GM10266 (cell line): Measurements from ENCODE around the gene ITPR1.

Experiments used
- DNase-seq: peaks from one replicate; pipeline ENCODE4 v3.0.0; 2012; ENCODE audit errors: extremely low spot score
- CTCF ChIP-seq: IDR thresholded peaks from 2 replicates; pipeline ENCODE4 v1.5.1; 2012; ENCODE audit warnings: mild to moderate bottlenecking, low read depth; ENCODE audit not compliant: control insufficient read depth, insufficient read depth; ENCODE audit errors: missing control alignments

ITPR1 gene

GRCh38 chr3:4517643-4518311 is 24.6 kb downstream of the ITPR1 start:
- no peak for TF ChIP-seq CTCF
- DNase-seq: no peak

GRCh38 chr3:4520033-4520816 is 27.1 kb downstream of the ITPR1 start:
- DNase-seq: no peak
- no peak for TF ChIP-seq CTCF

DNA sequence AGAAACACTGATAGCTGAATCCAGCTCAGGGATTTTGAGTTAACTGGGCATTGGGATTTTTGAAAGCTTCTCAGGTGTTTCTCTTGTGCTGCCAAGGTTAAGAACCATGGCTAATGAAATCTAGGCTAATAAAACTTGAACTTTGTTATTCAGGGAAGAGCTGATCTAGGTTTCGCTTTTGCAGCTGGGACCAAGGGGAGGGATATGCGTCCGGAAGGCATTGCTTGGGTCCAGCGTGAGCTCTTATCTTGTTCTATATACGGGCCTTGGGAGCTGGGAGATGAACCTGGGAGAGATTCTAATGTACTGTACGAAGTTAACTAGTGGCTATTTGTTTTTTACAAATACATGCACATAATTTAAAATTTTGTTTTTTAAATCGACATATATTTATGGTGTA is 29.8 kb downstream of the ITPR1 start:
- no peak for DNase-seq
- TF ChIP-seq CTCF: no peak

DNA sequence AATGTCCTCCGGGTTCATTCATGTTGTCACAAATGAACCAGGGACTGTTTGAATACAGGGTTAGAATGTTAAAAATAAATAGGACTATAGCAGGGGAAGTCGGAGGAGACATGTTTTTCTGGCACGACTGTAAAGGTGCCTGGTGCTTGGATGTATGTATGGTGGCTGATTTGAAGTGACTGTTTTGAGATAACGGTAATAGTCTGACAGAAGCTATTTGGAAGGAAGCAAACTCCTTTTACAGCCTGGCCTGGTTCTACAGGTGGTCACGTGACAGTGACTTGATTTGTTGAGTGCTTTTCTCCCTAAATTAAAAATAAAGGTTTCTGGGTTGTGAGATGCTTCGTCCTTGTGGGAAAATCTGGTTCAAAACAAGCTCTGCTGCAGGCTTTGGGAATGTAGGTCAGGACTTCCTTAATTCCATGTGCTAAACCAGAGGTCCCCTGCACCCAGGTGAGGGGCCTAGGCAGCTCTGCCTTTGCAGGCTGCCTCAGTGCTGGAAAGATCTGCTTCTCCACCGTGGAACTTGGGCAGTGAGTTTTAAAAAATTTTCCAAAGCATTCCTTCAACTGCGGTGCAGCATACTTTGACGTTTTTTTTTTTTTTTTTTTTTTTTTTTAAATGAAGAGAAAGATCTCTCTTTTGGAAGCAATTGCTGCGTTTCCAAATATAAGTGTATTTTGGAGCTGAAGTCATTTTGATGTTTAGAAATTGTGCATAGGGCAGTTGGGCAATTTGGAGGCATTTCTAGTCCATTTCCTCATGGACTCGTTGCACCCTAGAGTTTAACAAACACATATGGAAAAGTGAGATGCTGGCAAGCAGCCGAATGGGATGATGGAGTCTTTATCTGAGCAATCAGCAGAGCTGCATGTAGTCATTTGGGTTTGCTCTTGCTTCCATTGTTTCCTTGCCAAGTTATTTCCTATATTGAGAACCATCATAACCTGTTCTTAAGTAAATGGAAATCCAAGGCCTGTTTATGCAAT is 30.9 kb downstream of the ITPR1 start:
- no peak for DNase-seq
- no peak for TF ChIP-seq CTCF

DNA sequence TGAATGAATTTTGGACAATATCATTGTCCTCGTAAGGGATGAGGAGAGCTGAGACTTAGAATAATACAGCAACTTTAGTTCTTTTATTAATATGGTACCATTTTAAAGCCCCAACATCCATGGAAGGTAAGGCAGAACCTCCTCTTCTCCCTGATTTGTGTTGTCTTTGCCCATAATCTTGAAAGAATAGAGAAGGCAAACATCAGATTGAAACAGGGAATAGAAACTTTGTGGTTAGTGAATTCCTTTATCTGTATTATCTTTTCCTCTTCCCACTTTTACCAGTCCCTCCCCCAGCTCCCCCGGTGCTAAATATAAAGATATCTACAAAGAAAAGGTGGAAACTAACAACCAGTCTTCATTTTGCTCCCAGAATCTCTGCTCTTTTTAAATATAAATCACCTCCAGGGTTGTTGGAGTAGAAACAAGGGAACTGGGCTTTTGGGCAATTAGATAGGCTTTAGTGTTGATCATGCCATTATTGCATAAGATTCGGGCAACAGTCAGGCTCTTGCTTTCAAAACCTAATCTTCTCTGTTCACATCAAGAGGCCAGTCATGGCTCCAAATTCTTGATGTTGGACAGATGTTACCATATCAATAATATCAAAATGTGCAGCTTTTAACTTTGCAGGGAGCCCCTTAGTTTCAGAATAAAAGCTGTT is 32.5 kb downstream of the ITPR1 start:
- no peak for DNase-seq

More for the DNA sequence above, 32.5 kb downstream of the ITPR1 start:
- no peak for TF ChIP-seq CTCF
